Measurements from ENCODE around the gene CCDC127.

The CCDC127 gene

DNA sequence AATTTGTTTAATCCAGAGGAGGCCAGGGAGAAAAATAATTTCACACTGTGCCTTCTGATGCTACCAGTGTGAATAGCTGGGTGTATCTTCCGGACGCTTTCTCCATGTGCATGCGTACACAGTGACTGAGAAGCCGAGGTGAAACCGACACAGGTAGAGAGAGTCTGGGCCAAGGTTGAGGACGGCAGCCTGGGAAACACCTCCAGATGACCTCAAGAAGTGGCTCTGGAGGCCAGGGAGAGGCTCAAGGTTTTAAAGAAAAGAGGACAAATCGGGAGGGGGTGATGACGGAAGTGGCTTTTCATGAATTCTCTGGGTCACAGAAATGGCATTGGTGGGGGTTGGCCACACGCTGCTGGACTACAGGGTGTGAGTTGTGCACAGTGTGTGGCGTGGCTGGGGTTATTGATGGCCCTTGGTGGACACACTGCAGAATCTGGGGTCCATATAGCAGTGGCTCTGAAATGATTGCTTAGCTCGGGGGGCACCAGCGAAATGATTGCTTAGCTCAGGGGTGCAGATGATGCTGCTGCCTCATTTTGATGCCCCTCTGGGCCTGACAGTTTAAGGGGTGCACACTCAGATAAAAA, 60.7 kb downstream of the CCDC127 start:
- no peaks in the 10 kb centered on the region for H3K36me3 ChIP-seq (ENCODE audit: insufficient read depth, low read length)
- no peak overlapping the region for H3K27ac ChIP-seq (ENCODE audit: low read depth, low read length)
- H3K79me2 ChIP-seq (ENCODE audit: control insufficient read depth, insufficient read depth, low read length, unreplicated experiment) = no peaks in the 10 kb centered on the region
- peaks cover 16% of the 10 kb centered on the region; the same call in 1 of the 2 replicates for H3K27me3 ChIP-seq (ENCODE audit: insufficient read depth, low read length)
- no peak overlapping the region for H3K4me3 ChIP-seq (ENCODE audit: low read depth, low read length)
- H2AFZ ChIP-seq (ENCODE audit: low read length, unreplicated experiment) = no peak overlapping the region
- H3K4me1 ChIP-seq (ENCODE audit: control insufficient read depth, insufficient read depth, low read length, unreplicated experiment) = peaks cover 29% of the 10 kb centered on the region

GRCh38 chr5:156411-157072, 61.4 kb downstream of the CCDC127 start:
- H3K36me3 ChIP-seq (ENCODE audit: insufficient read depth, low read length) = no peaks in the 10 kb centered on the region
- no peak overlapping the region for H2AFZ ChIP-seq (ENCODE audit: low read length, unreplicated experiment)
- H3K4me1 ChIP-seq (ENCODE audit: control insufficient read depth, insufficient read depth, low read length, unreplicated experiment) = peaks cover 29% of the 10 kb centered on the region
- no peak overlapping the region for H3K4me3 ChIP-seq (ENCODE audit: low read depth, low read length)
- no peaks in the 10 kb centered on the region for H3K79me2 ChIP-seq (ENCODE audit: control insufficient read depth, insufficient read depth, low read length, unreplicated experiment)
- no peak overlapping the region for H3K27ac ChIP-seq (ENCODE audit: low read depth, low read length)
- H3K27me3 ChIP-seq (ENCODE audit: insufficient read depth, low read length) = peaks cover 15% of the 10 kb centered on the region; the same call in 1 of the 2 replicates

- Histone ChIP-seq H3K79me2 (ENCODE audit: control insufficient read depth, insufficient read depth, low read length, unreplicated experiment) (no peaks in the 10 kb centered on the region), H3K4me1 (ENCODE audit: control insufficient read depth, insufficient read depth, low read length, unreplicated experiment) (peaks cover 29% of the 10 kb centered on the region), H3K4me3 (ENCODE audit: low read depth, low read length) (no peak overlapping the region), H3K27me3 (ENCODE audit: insufficient read depth, low read length) (peaks cover 7% of the 10 kb centered on the region; the same call in 1 of the 2 replicates), H2AFZ (ENCODE audit: low read length, unreplicated experiment) (no peak overlapping the region), H3K27ac (ENCODE audit: low read depth, low read length) (no peak overlapping the region), H3K36me3 (ENCODE audit: insufficient read depth, low read length) (no peaks in the 10 kb centered on the region)
These were observed 62.1 kb downstream of the CCDC127 start for GRCh38 chr5:155651-156410.

DNA sequence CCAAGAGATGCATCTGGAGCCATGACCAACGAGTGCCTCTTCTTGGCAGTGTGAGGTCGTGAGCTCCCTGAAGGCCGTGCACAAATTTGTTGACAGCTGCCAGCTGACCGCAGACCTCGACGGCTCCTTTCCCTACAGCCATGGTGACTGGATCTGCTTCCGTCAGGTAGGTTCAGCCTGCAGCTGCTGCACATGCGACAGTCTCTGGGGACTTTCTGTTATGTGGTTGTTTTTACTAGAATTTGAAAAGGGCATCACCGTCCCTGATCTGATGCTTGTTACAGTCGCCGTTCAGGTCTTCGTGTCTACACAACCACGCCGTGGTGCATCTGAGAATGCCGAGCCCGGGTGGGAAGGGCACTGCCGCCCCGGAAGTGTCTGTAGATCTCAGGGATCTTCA, 63.1 kb downstream of the CCDC127 start:
- Histone ChIP-seq H2AFZ (ENCODE audit: low read length, unreplicated experiment) (no peak overlapping the region), H3K4me1 (ENCODE audit: control insufficient read depth, insufficient read depth, low read length, unreplicated experiment) (peaks cover 29% of the 10 kb centered on the region), H3K36me3 (ENCODE audit: insufficient read depth, low read length) (no peaks in the 10 kb centered on the region), H3K4me3 (ENCODE audit: low read depth, low read length) (no peak overlapping the region), H3K27me3 (ENCODE audit: insufficient read depth, low read length) (peaks cover 3% of the 10 kb centered on the region; the same call in 1 of the 2 replicates), H3K79me2 (ENCODE audit: control insufficient read depth, insufficient read depth, low read length, unreplicated experiment) (no peaks in the 10 kb centered on the region), H3K27ac (ENCODE audit: low read depth, low read length) (no peak overlapping the region)

GRCh38 chr5:154236-154635, 63.7 kb downstream of the CCDC127 start:
- Histone ChIP-seq H3K79me2 (ENCODE audit: control insufficient read depth, insufficient read depth, low read length, unreplicated experiment) (no peaks in the 10 kb centered on the region), H2AFZ (ENCODE audit: low read length, unreplicated experiment) (no peak overlapping the region), H3K36me3 (ENCODE audit: insufficient read depth, low read length) (no peaks in the 10 kb centered on the region), H3K27ac (ENCODE audit: low read depth, low read length) (no peak overlapping the region), H3K27me3 (ENCODE audit: insufficient read depth, low read length) (no peaks in the 10 kb centered on the region), H3K4me3 (ENCODE audit: low read depth, low read length) (no peak overlapping the region), H3K4me1 (ENCODE audit: control insufficient read depth, insufficient read depth, low read length, unreplicated experiment) (peaks cover 28% of the 10 kb centered on the region)

DNA sequence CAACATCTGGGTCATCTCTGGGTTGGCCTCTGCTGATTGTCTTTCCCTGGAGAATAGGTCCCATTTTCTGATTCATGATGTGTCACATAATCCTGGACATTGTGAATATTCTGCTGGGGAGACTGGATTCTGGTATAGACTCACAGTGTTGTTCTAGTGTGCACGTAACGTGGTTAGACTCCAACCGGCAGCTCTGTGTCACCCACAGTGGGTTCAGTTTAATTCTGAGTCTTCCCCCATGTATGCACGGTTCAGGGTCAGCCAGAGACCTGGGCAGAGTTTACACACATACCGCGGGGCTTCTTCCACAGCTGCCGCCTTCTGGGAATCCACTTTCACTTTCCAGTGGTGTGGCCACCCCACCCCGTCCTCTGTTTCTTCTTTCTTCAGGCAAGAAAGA, 64.7 kb downstream of the CCDC127 start:
- Histone ChIP-seq H3K79me2 (ENCODE audit: control insufficient read depth, insufficient read depth, low read length, unreplicated experiment) (no peaks in the 10 kb centered on the region), H3K27ac (ENCODE audit: low read depth, low read length) (peak overlapping the region; percentile 26; the same call in 1 of the 2 replicates), H3K4me3 (ENCODE audit: low read depth, low read length) (peak overlapping the region; percentile 44; the same call in 1 of the 2 replicates), H3K36me3 (ENCODE audit: insufficient read depth, low read length) (no peaks in the 10 kb centered on the region), H3K27me3 (ENCODE audit: insufficient read depth, low read length) (no peaks in the 10 kb centered on the region), H2AFZ (ENCODE audit: low read length, unreplicated experiment) (no peak overlapping the region), H3K4me1 (ENCODE audit: control insufficient read depth, insufficient read depth, low read length, unreplicated experiment) (peaks cover 20% of the 10 kb centered on the region)

- H3K36me3 ChIP-seq (ENCODE audit: insufficient read depth, low read length) = no peaks in the 10 kb centered on the region
- no peak overlapping the region for H3K4me3 ChIP-seq (ENCODE audit: low read depth, low read length)
These were observed 65.9 kb downstream of the CCDC127 start for GRCh38 chr5:152077-152476.

GRCh38 chr5:150746-151145, 67.2 kb downstream of the CCDC127 start:
- Histone ChIP-seq H3K4me1 (ENCODE audit: control insufficient read depth, insufficient read depth, low read length, unreplicated experiment) (peaks cover 20% of the 10 kb centered on the region), H3K79me2 (ENCODE audit: control insufficient read depth, insufficient read depth, low read length, unreplicated experiment) (no peaks in the 10 kb centered on the region), H3K27me3 (ENCODE audit: insufficient read depth, low read length) (peaks cover 6% of the 10 kb centered on the region; the same call in 1 of the 2 replicates), H3K4me3 (ENCODE audit: low read depth, low read length) (no peak overlapping the region), H3K36me3 (ENCODE audit: insufficient read depth, low read length) (no peaks in the 10 kb centered on the region), H2AFZ (ENCODE audit: low read length, unreplicated experiment) (no peak overlapping the region), H3K27ac (ENCODE audit: low read depth, low read length) (no peak overlapping the region)

More at GRCh38 chr5:152077-152476, 65.9 kb downstream of the CCDC127 start:
- H3K27me3 ChIP-seq (ENCODE audit: insufficient read depth, low read length) = peaks cover 6% of the 10 kb centered on the region; the same call in 1 of the 2 replicates
- H2AFZ ChIP-seq (ENCODE audit: low read length, unreplicated experiment) = no peak overlapping the region
- H3K27ac ChIP-seq (ENCODE audit: low read depth, low read length) = no peak overlapping the region
- H3K79me2 ChIP-seq (ENCODE audit: control insufficient read depth, insufficient read depth, low read length, unreplicated experiment) = no peaks in the 10 kb centered on the region
- peaks cover 20% of the 10 kb centered on the region for H3K4me1 ChIP-seq (ENCODE audit: control insufficient read depth, insufficient read depth, low read length, unreplicated experiment)

- H3K27me3 ChIP-seq (ENCODE audit: insufficient read depth, low read length) = peaks cover 6% of the 10 kb centered on the region; the same call in 1 of the 2 replicates
- H3K79me2 ChIP-seq (ENCODE audit: control insufficient read depth, insufficient read depth, low read length, unreplicated experiment) = no peaks in the 10 kb centered on the region
- peaks cover 20% of the 10 kb centered on the region for H3K4me1 ChIP-seq (ENCODE audit: control insufficient read depth, insufficient read depth, low read length, unreplicated experiment)
- H3K36me3 ChIP-seq (ENCODE audit: insufficient read depth, low read length) = no peaks in the 10 kb centered on the region
- peak overlapping the region; percentile 4 for H2AFZ ChIP-seq (ENCODE audit: low read length, unreplicated experiment)
- peak overlapping the region; percentile 55; the same call in 1 of the 2 replicates for H3K27ac ChIP-seq (ENCODE audit: low read depth, low read length)
- H3K4me3 ChIP-seq (ENCODE audit: low read depth, low read length) = no peak overlapping the region
These were observed 68.0 kb downstream of the CCDC127 start for GRCh38 chr5:149745-150485.

DNA sequence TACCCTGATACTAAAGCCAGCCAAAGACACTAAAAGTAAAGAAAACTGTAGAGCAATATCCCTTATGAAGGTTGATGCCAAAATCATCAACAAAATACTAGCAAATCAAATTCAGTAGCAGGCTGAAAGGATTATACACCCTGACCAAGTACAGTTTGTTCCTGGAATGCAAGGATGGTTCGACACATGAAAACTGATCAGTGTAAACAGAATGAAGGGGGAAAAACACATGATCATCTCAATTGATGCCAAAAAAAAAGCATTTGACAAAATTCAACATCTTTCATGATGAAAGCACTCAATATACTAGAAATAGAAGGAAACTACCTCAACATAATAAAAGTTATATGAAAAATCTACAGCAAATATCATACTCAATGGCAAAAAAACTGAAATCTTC, 70.2 kb downstream of the CCDC127 start:
- peaks cover 14% of the 10 kb centered on the region for H3K4me1 ChIP-seq (ENCODE audit: control insufficient read depth, insufficient read depth, low read length, unreplicated experiment)
- H3K79me2 ChIP-seq (ENCODE audit: control insufficient read depth, insufficient read depth, low read length, unreplicated experiment) = no peaks in the 10 kb centered on the region
- H3K36me3 ChIP-seq (ENCODE audit: insufficient read depth, low read length) = no peaks in the 10 kb centered on the region
- H3K4me3 ChIP-seq (ENCODE audit: low read depth, low read length) = no peak overlapping the region
- H3K27me3 ChIP-seq (ENCODE audit: insufficient read depth, low read length) = peaks cover 19% of the 10 kb centered on the region
- H2AFZ ChIP-seq (ENCODE audit: low read length, unreplicated experiment) = no peak overlapping the region
- no peak overlapping the region for H3K27ac ChIP-seq (ENCODE audit: low read depth, low read length)
